Measurements from ENCODE around the gene STYXL2. TPM values are rescaled to one million over a fixed set of nuclear protein-coding genes. Genes with fewer than 3 reads are reported as not detected.

Gene STYXL2
- total and polyA plus RNA-seq, 2 of the 4 experiments (the other 2 are of a cell fraction): not detected

DNA sequence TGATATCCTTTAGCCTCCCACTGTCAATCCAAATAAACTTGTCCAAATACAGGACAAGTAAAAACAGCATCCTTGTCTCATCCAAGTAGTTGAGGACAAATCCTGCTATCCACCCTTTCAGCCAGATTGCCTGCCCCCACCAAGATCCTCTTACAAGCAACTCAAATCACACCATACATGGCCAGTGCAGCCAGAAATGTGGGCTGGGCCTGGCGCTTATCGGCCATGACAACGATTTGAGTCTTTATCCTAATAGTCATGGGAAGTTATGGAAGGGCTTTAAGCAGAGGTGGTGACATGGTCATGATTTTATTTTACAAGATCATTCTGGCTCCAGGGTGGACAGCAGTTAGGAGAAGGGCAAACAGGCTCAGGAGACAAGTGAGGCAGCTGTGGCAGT lies 10.0 kb upstream of the STYXL2 start:
- H3K4me2 ChIP-seq (ENCODE audit: low read depth, low read length): no peak overlapping the region
- H4K8ac ChIP-seq (ENCODE audit: low read depth in 2 of 2, low read length in 2 of 2): no peak overlapping the region
- no peak overlapping the region for H2BK20ac ChIP-seq (ENCODE audit: low read depth, low read length)
- H3K36me3 ChIP-seq (ENCODE audit: control insufficient read depth, insufficient read depth, low read length): no peaks in the 10 kb centered on the region
- DNase-seq: no peak
- no peak overlapping the region for H2AFZ ChIP-seq (replicated peaks; ENCODE audit: low read length, poor library complexity)
- no peak overlapping the region for H4K91ac ChIP-seq (ENCODE audit: insufficient read depth, low read depth, low read length)
- H3K79me1 ChIP-seq (ENCODE audit: low read depth in 1 of 2, low read length in 2 of 2): no peaks in the 10 kb centered on the region
- intact Hi-C loops (cut with micrococcal nuclease): no loop called here
- peaks cover 8% of the 10 kb centered on the region for H3K27me3 ChIP-seq (ENCODE audit: control insufficient read depth, insufficient read depth, low read length)
- no peak overlapping the region for H2AK5ac ChIP-seq (ENCODE audit: low read depth, low read length)
- ChIA-PET CTCF (no interaction called here), POLR2A (ENCODE audit: unreplicated experiment) (no interaction called here)
- H2BK120ac ChIP-seq (ENCODE audit: low read depth, low read length): no peak overlapping the region
- H3K23ac ChIP-seq (ENCODE audit: low read depth, low read length): no peak overlapping the region
- H3K9ac ChIP-seq (ENCODE audit: low read depth, low read length): no peak overlapping the region
- no peak overlapping the region for H4K5ac ChIP-seq (ENCODE audit: low read depth, low read length)
- no peak for ATAC-seq (ENCODE audit: low read depth)
- in situ Hi-C loops (cut with MboI; ENCODE audit: low sequenced_read_pairs): no loop called here
- H3K56ac ChIP-seq (ENCODE audit: extremely low read depth, insufficient read depth, low read length): no peak overlapping the region
- H3K14ac ChIP-seq (replicated peaks; ENCODE audit: low read depth, low read length): no peak overlapping the region
- no peak for TF ChIP-seq MAZ (IDR thresholded peaks at IDR 0.05; ENCODE audit: borderline replicate concordance, low read depth, low read length)
- dilution Hi-C loops (cut with HindIII; ENCODE audit: low sequenced_read_pairs, unreplicated experiment): no loop called here
- no peak overlapping the region for H3K4me3 ChIP-seq (ENCODE audit: insufficient read depth, low read depth, low read length)
- H3K27ac ChIP-seq (ENCODE audit: insufficient read depth, low read length): no peak overlapping the region
- H2AK9ac ChIP-seq (replicated peaks; ENCODE audit: low read depth, low read length, poor library complexity): no peak overlapping the region
- H2BK15ac ChIP-seq (ENCODE audit: low read depth, low read length): no peak overlapping the region
- no CpG with 5 or more reads among the region's 3 CpGs for WGBS, 2 experiments (ENCODE audit: extremely low coverage in 2 of 2, insufficient read length in 1 of 2)
- no peaks in the 10 kb centered on the region for H3K4me1 ChIP-seq (ENCODE audit: control insufficient read depth, insufficient read depth, low read length)
- H4K20me1 ChIP-seq (ENCODE audit: insufficient read depth, low read length): no peaks in the 10 kb centered on the region
- no peaks in the 10 kb centered on the region for H3K9me3 ChIP-seq (ENCODE audit: control insufficient read depth, insufficient read depth, low read length)
- no TSS peak for BruUV-seq (replicated peaks)
- no peak overlapping the region for H3K4ac ChIP-seq (ENCODE audit: low read depth, low read length)
- H3K9me1 ChIP-seq (ENCODE audit: insufficient read depth, low read length): no peaks in the 10 kb centered on the region
- no peak overlapping the region for H3K18ac ChIP-seq (ENCODE audit: low read depth, low read length)
- H2BK5ac ChIP-seq (ENCODE audit: low read depth, low read length, poor library complexity, severe bottlenecking): no peak overlapping the region

Data from IMR-90 (cell line).